Uterus (tissue), 4 donors: Measurements from ENCODE around the gene IL1RL1. TPM values are rescaled to one million over a fixed set of nuclear protein-coding genes. Genes with fewer than 3 reads are reported as not detected.

Experiments
- DNase-seq, 2 donors: peaks; one replicate each; pipeline ENCODE4 v3.0.0-alpha.2; 2019 to 2020
- H3K27ac ChIP-seq, 2 donors: fragments of 200-600 bp; sonication (generic); 1 replicate in 1 of 2; 2 replicates in 1 of 2; pipeline ENCODE4 v1.5.1; 2016 to 2018
- H3K27me3 ChIP-seq, 2 donors: fragments of 200-600 bp; sonication (generic); one replicate each; pipeline ENCODE4 v1.5.1; 2018 to 2019; ENCODE audit warnings: control low read depth in 1 of 2
- H3K36me3 ChIP-seq, 2 donors: fragments of 200-600 bp; sonication (generic); one replicate each; pipeline ENCODE4 v1.5.1; 2019; ENCODE audit warnings: control low read depth in 1 of 2
- H3K4me1 ChIP-seq, 2 donors: fragments of 200-600 bp; sonication (generic); one replicate each; pipeline ENCODE4 v1.5.1; 2018 to 2019; ENCODE audit warnings: control low read depth in 1 of 2
- H3K4me3 ChIP-seq, 2 donors: fragments of 200-600 bp; sonication (generic); 1 replicate in 1 of 2; 2 replicates in 1 of 2; pipeline ENCODE4 v1.5.1; 2018 to 2019; ENCODE audit warnings: mild to moderate bottlenecking in 1 of 2
- H3K9me3 ChIP-seq, 2 donors: fragments of 200-600 bp; sonication (generic); one replicate each; pipeline ENCODE4 v1.5.1; 2019; ENCODE audit warnings: control low read depth in 1 of 2
- CTCF ChIP-seq, 4 experiments: fragments of 200-600 bp in 2 of 4; fragments of 450-650 bp in 2 of 4; sonication (generic) in 2 of 4; IDR thresholded peaks; one replicate each; pipeline ENCODE4 v1.5.1; 2016 to 2019; ENCODE audit warnings: antibody characterized with exemption in 4 of 4, mild to moderate bottlenecking in 2 of 4, moderate library complexity in 1 of 4
- POLR2A ChIP-seq, 2 donors: fragments of 450-650 bp; IDR thresholded peaks; one replicate each; pipeline ENCODE4 v1.6.1; 2016; ENCODE audit warnings: antibody characterized with exemption in 2 of 2, mild to moderate bottlenecking in 1 of 2, moderate library complexity in 1 of 2
- intact Hi-C: fragments of 100-400 bp; cut with DNase I; formaldehyde crosslinking; loops from one replicate; pipeline ENCODE4 v1.15.1; 2023; ENCODE audit warnings: low total_unique reads
- total RNA-seq, 4 donors: library from RNA; depleted of rRNA in 3 of 4; stranded (reverse); fragments of >200 nt in 3 of 4; gene quantifications; one replicate each; pipeline versions ENCODE4 v1.1.0 to v1.2.4, GENCODE V29; 2014 to 2023
- donor health status: DM: yes; HTN: yes; CAD: no.

The IL1RL1 gene
- total RNA-seq, 4 donors from 2014 or later, result 1.7 to 12.3 (median 6.8) TPM

GRCh38 chr2:102277202-102277700 is 34.1 kb upstream of the IL1RL1 start:
- Histone ChIP-seq H3K4me1 (no peaks in the 10 kb centered on the region), H3K27ac (no peak overlapping the region), H3K36me3 (no peaks in the 10 kb centered on the region), H3K4me3 (no peak overlapping the region), H3K27me3 (no peaks in the 10 kb centered on the region), H3K9me3 (no peaks in the 10 kb centered on the region)
- DNase-seq, result no peak
- TF ChIP-seq POLR2A (IDR thresholded peaks at IDR 0.05) (no peak), CTCF (IDR thresholded peaks at IDR 0.05) (no peak)
- intact Hi-C loops, result no loop called here

GRCh38 chr2:102278720-102279390 is 32.5 kb upstream of the IL1RL1 start:
- no peaks in the 10 kb centered on the region for H3K9me3 ChIP-seq
- no peak overlapping the region for H3K27ac ChIP-seq
- no peak overlapping the region for H3K4me3 ChIP-seq
- intact Hi-C loops, result no loop called here
- no peaks in the 10 kb centered on the region for H3K4me1 ChIP-seq
- TF ChIP-seq POLR2A (IDR thresholded peaks at IDR 0.05) (no peak), CTCF (IDR thresholded peaks at IDR 0.05) (no peak)
- no peaks in the 10 kb centered on the region for H3K27me3 ChIP-seq
- DNase-seq, result no peak
- no peaks in the 10 kb centered on the region for H3K36me3 ChIP-seq

- intact Hi-C loops, result no loop called here
- no peaks in the 10 kb centered on the region for H3K27me3 ChIP-seq
- H3K36me3 ChIP-seq, result no peaks in the 10 kb centered on the region
- no peaks in the 10 kb centered on the region for H3K4me1 ChIP-seq
- no peak for DNase-seq
- H3K4me3 ChIP-seq, result no peak overlapping the region
- H3K27ac ChIP-seq, result no peak overlapping the region
- TF ChIP-seq CTCF (IDR thresholded peaks at IDR 0.05), result no peak
- no peak for TF ChIP-seq POLR2A (IDR thresholded peaks at IDR 0.05)
- no peaks in the 10 kb centered on the region for H3K9me3 ChIP-seq
Observed at GRCh38 chr2:102279391-102279735, 32.0 kb upstream of the IL1RL1 start.

- DNase-seq, result no peak
- Histone ChIP-seq H3K9me3 (no peaks in the 10 kb centered on the region), H3K27me3 (no peaks in the 10 kb centered on the region), H3K4me1 (no peaks in the 10 kb centered on the region), H3K27ac (no peak overlapping the region), H3K4me3 (no peak overlapping the region), H3K36me3 (no peaks in the 10 kb centered on the region)
- TF ChIP-seq CTCF (IDR thresholded peaks at IDR 0.05), result no peak
- TF ChIP-seq POLR2A (IDR thresholded peaks at IDR 0.05), result no peak
- intact Hi-C loops, result no loop called here
Observed at GRCh38 chr2:102282678-102283091, 28.7 kb upstream of the IL1RL1 start.

- Histone ChIP-seq H3K4me1 (no peaks in the 10 kb centered on the region), H3K4me3 (no peak overlapping the region), H3K27me3 (no peaks in the 10 kb centered on the region), H3K27ac (no peak overlapping the region), H3K9me3 (no peaks in the 10 kb centered on the region), H3K36me3 (no peaks in the 10 kb centered on the region)
- DNase-seq, result no peak
- no peak for TF ChIP-seq CTCF (IDR thresholded peaks at IDR 0.05)
- TF ChIP-seq POLR2A (IDR thresholded peaks at IDR 0.05), result no peak
- intact Hi-C loops, result no loop called here
Observed at GRCh38 chr2:102283996-102284395, 27.4 kb upstream of the IL1RL1 start.
